H1 (cell line): Measurements from ENCODE around the gene NUB1. TPM values are rescaled to one million over a fixed set of nuclear protein-coding genes. Genes with fewer than 3 reads are reported as not detected.

ENCODE experiments used
- CTCF ChIA-PET: fragments of 300-600 bp; sonication (Branson Sonifier 250); formaldehyde crosslinking; loops from one replicate; lab custom pipeline; 2021; ENCODE audit not compliant: partially characterized antibody; lab: Charles Lee
- POLR2A ChIA-PET: fragments of 300-600 bp; sonication (Branson Sonifier 250); formaldehyde crosslinking; loops from one replicate; lab custom pipeline; 2021; ENCODE audit warnings: inconsistent platforms; ENCODE audit not compliant: partially characterized antibody; lab: Charles Lee
- DNase-seq, 2 experiments: peaks; one replicate each; pipeline versions ENCODE4 v3.0.0 to v3.0.0-alpha.2; 2010 to 2022; ENCODE audit warnings: low spot score in 2 of 2, low read depth in 1 of 2, mixed read lengths in 1 of 2
- FAIRE-seq: peaks from 2 replicates; lab custom pipeline; 2011; peaks lifted over from hg19 to GRCh38; lab: Jason Lieb, UNC
- H2AFZ ChIP-seq: 2 replicates; pipeline ENCODE4 v1.8.1; 2012; ENCODE audit warnings: low read length, inconsistent platforms
- H2AK5ac ChIP-seq: 2 replicates; pipeline ENCODE4 v1.6.1; 2013; ENCODE audit warnings: low read depth, low read length
- H2BK120ac ChIP-seq: replicated peaks from 2 replicates; pipeline ENCODE3; 2013; ENCODE audit warnings: low read depth, low read length, inconsistent platforms
- H2BK12ac ChIP-seq: 2 replicates; pipeline ENCODE4 v1.6.1; 2013; ENCODE audit warnings: low read depth, low read length
- H2BK15ac ChIP-seq: 2 replicates; pipeline ENCODE4 v1.6.1; 2013; ENCODE audit warnings: low read length
- H2BK20ac ChIP-seq: 2 replicates; pipeline ENCODE4 v1.6.1; 2013; ENCODE audit warnings: low read length
- H2BK5ac ChIP-seq: 2 replicates; pipeline ENCODE4 v1.6.1; 2013; ENCODE audit warnings: low read depth, low read length
- H3K14ac ChIP-seq: 2 replicates; pipeline ENCODE4 v1.6.1; 2013; ENCODE audit warnings: inconsistent platforms; ENCODE audit not compliant: insufficient read length
- H3K18ac ChIP-seq: 2 replicates; pipeline ENCODE4 v1.6.1; 2013; ENCODE audit warnings: low read length; ENCODE audit errors: extremely low read depth
- H3K23ac ChIP-seq: 2 replicates; pipeline ENCODE4 v1.6.1; 2013; ENCODE audit warnings: inconsistent platforms; ENCODE audit not compliant: insufficient read length
- H3K23me2 ChIP-seq: 2 replicates; pipeline ENCODE4 v1.6.1; 2013; ENCODE audit warnings: low read depth, low read length
- H3K27ac ChIP-seq: 2 replicates; pipeline ENCODE4 v1.6.1; 2011; ENCODE audit warnings: low read depth, low read length, inconsistent platforms
- H3K27me3 ChIP-seq, 4 experiments: replicated peaks in 1 of 4; 1 replicate in 1 of 4; 2 replicates in 3 of 4; pipeline versions ENCODE4 v1.6.1 to v1.8.1; 2011 to 2013; ENCODE audit warnings: low read length in 3 of 4, mild to moderate bottlenecking in 3 of 4, inconsistent platforms in 2 of 4, mixed read lengths in 2 of 4, moderate library complexity in 1 of 4; ENCODE audit not compliant: control insufficient read depth in 3 of 4, insufficient read depth in 3 of 4; ENCODE audit errors: extremely low read depth in 1 of 4
- H3K36me3 ChIP-seq, 4 experiments: 2 replicates each; pipeline versions ENCODE4 v1.6.1 to v1.8.1; 2011 to 2013; ENCODE audit warnings: mild to moderate bottlenecking in 4 of 4, low read length in 3 of 4, moderate library complexity in 2 of 4, control low read depth in 1 of 4, inconsistent platforms in 1 of 4; ENCODE audit not compliant: insufficient read depth in 4 of 4, control insufficient read depth in 2 of 4
- H3K4ac ChIP-seq: replicated peaks from 2 replicates; pipeline ENCODE3; 2013; ENCODE audit warnings: low read length, low read depth, mixed read lengths, inconsistent platforms; ENCODE audit not compliant: insufficient read length
- H3K4me1 ChIP-seq, 4 experiments: replicated peaks in 1 of 4; 1 replicate in 1 of 4; 2 replicates in 3 of 4; pipeline versions ENCODE4 v1.6.1 to v1.8.1; 2011 to 2013; ENCODE audit warnings: low read length in 3 of 4, inconsistent platforms in 2 of 4, mixed read lengths in 1 of 4; ENCODE audit not compliant: insufficient read depth in 4 of 4, control insufficient read depth in 3 of 4
- H3K4me2 ChIP-seq, 2 experiments: 2 replicates each; pipeline versions ENCODE4 v1.6.1 to v1.8.1; 2011 to 2013; ENCODE audit warnings: low read depth in 2 of 2, low read length in 2 of 2, control low read depth in 1 of 2, inconsistent platforms in 1 of 2, mild to moderate bottlenecking in 1 of 2; ENCODE audit not compliant: insufficient read depth in 1 of 2
- H3K4me3 ChIP-seq, 4 experiments: fragments of 200-600, 300-600 bp in 1 of 4; sonication (generic), shearing (Covaris generic), sonication (Bioruptor Twin) in 1 of 4; 2 replicates each; pipeline versions ENCODE4 v1.5.1 to v1.8.1; 2011 to 2016; ENCODE audit warnings: low read length in 4 of 4, low read depth in 3 of 4, control low read depth in 2 of 4, inconsistent platforms in 2 of 4, mild to moderate bottlenecking in 2 of 4, mixed read lengths in 1 of 4, moderate library complexity in 1 of 4; ENCODE audit not compliant: insufficient read depth in 2 of 4; ENCODE audit errors: extremely low read depth in 1 of 4
- H3K56ac ChIP-seq: replicated peaks from 2 replicates; pipeline ENCODE3; 2013; ENCODE audit warnings: low read depth, mild to moderate bottlenecking, mixed read lengths, low read length, inconsistent platforms; ENCODE audit not compliant: insufficient read length
- H3K79me1 ChIP-seq: 2 replicates; pipeline ENCODE4 v1.6.1; 2013; ENCODE audit warnings: low read depth, low read length, control low read depth
- H3K79me2 ChIP-seq, 2 experiments: 2 replicates each; pipeline versions ENCODE4 v1.6.1 to v1.8.1; 2012 to 2013; ENCODE audit warnings: low read length in 2 of 2, mild to moderate bottlenecking in 2 of 2, inconsistent platforms in 1 of 2; ENCODE audit not compliant: insufficient read depth in 2 of 2, control insufficient read depth in 1 of 2
- H3K9ac ChIP-seq, 4 experiments: replicated peaks in 1 of 4; 1 replicate in 1 of 4; 2 replicates in 3 of 4; pipeline versions ENCODE4 v1.6.1 to v1.8.1; 2011 to 2013; ENCODE audit warnings: low read depth in 3 of 4, low read length in 3 of 4, control low read depth in 2 of 4, mild to moderate bottlenecking in 2 of 4, moderate library complexity in 2 of 4, inconsistent platforms in 1 of 4; ENCODE audit errors: extremely low read depth in 1 of 4
- H3K9me3 ChIP-seq, 2 experiments: 2 replicates each; pipeline versions ENCODE4 v1.6.1 to v1.8.1; 2012 to 2013; ENCODE audit warnings: mild to moderate bottlenecking in 2 of 2, moderate library complexity in 2 of 2, control low read depth in 1 of 2, inconsistent platforms in 1 of 2, low read depth in 1 of 2, low read length in 1 of 2, mixed read lengths in 1 of 2; ENCODE audit not compliant: insufficient read depth in 2 of 2
- H4K20me1 ChIP-seq, 2 experiments: replicated peaks in 1 of 2; 2 replicates each; pipeline versions ENCODE3 to v1.8.1; 2011 to 2013; ENCODE audit warnings: inconsistent platforms in 2 of 2, low read length in 2 of 2, mild to moderate bottlenecking in 1 of 2; ENCODE audit not compliant: insufficient read depth in 2 of 2, control insufficient read depth in 1 of 2
- H4K5ac ChIP-seq: 2 replicates; pipeline ENCODE4 v1.6.1; 2013; ENCODE audit warnings: low read length, low read depth, mixed read lengths, inconsistent platforms; ENCODE audit not compliant: insufficient read length
- H4K8ac ChIP-seq: 2 replicates; pipeline ENCODE4 v1.8.0; 2013; ENCODE audit warnings: mild to moderate bottlenecking, moderate library complexity, low read length, inconsistent platforms; ENCODE audit not compliant: insufficient read depth; ENCODE audit errors: extremely low read depth
- H4K91ac ChIP-seq: replicated peaks from 2 replicates; pipeline ENCODE3; 2013; ENCODE audit warnings: low read length, mixed read lengths, inconsistent platforms; ENCODE audit not compliant: insufficient read length
- BACH1 ChIP-seq: IDR thresholded peaks from 2 replicates; pipeline ENCODE4 v1.6.1; 2012; ENCODE audit warnings: low read length, improper control_type of control experiment
- EZH2 ChIP-seq: fragments of 200-600 bp; sonication (generic); IDR thresholded peaks from 2 replicates; pipeline ENCODE4 v1.7.1; 2012; ENCODE audit warnings: low read depth, mild to moderate bottlenecking, moderate library complexity, low read length, inconsistent platforms; ENCODE audit not compliant: severe bottlenecking
- GABPA ChIP-seq: IDR thresholded peaks from 2 replicates; pipeline ENCODE4 v1.6.1; 2011; ENCODE audit warnings: mild to moderate bottlenecking, low read length, moderate library complexity, borderline replicate concordance; ENCODE audit not compliant: insufficient read depth
- GTF2F1 ChIP-seq: IDR thresholded peaks from 2 replicates; pipeline ENCODE4 v1.6.1; 2012; ENCODE audit warnings: low read depth, low read length, improper control_type of control experiment, borderline replicate concordance
- JUN ChIP-seq: IDR thresholded peaks from 2 replicates; pipeline ENCODE4 v1.6.1; 2011; ENCODE audit warnings: low read depth, mild to moderate bottlenecking, improper control_type of control experiment, low read length
- KDM1A ChIP-seq: fragments of 200-600, 300-600 bp; sonication (generic); IDR thresholded peaks from 2 replicates; pipeline ENCODE4 v1.7.1; 2016; ENCODE audit warnings: mild to moderate bottlenecking, low read length, borderline replicate concordance
- NANOG ChIP-seq: IDR thresholded peaks from 2 replicates; pipeline ENCODE4 v1.6.1; 2011; ENCODE audit warnings: low read length, low read depth, mild to moderate bottlenecking, inconsistent platforms; ENCODE audit not compliant: insufficient read depth, poor library complexity, severe bottlenecking
- RAD21 ChIP-seq, 2 experiments: IDR thresholded peaks in 1 of 2; conservative IDR thresholded peaks in 1 of 2; 2 replicates each; pipeline ENCODE4 v1.6.1; 2011; ENCODE audit warnings: low read depth in 2 of 2, low read length in 2 of 2, improper control_type of control experiment in 1 of 2, inconsistent platforms in 1 of 2, mild to moderate bottlenecking in 1 of 2, moderate library complexity in 1 of 2
- SAP30 ChIP-seq: fragments of 300-600 bp; sonication (generic); IDR thresholded peaks from 2 replicates; pipeline ENCODE4 v1.7.1; 2012; ENCODE audit warnings: low read length, moderate library complexity, mild to moderate bottlenecking, inconsistent platforms; ENCODE audit not compliant: insufficient read depth, insufficient replicate concordance
- SP2 ChIP-seq: IDR thresholded peaks from 2 replicates; pipeline ENCODE4 v1.6.1; 2012; ENCODE audit warnings: mild to moderate bottlenecking, low read length, inconsistent platforms
- SRF ChIP-seq: IDR thresholded peaks from 2 replicates; pipeline ENCODE4 v1.6.1; 2011; ENCODE audit warnings: mild to moderate bottlenecking, low read depth, low read length, moderate library complexity
- ZNF274 ChIP-seq: IDR thresholded peaks from 2 replicates; pipeline ENCODE4 v1.7.0; 2012; ENCODE audit warnings: low read length, borderline replicate concordance; ENCODE audit errors: extremely low read depth
- WGBS, 2 experiments: shearing (Covaris generic) in 1 of 2; methylation state at CpG; one replicate each; pipeline versions ENCODE4 v1.1.6 to v1.1.7; 2013 to 2015; ENCODE audit warnings: low lambda C conversion rate in 2 of 2, mixed read lengths in 2 of 2, inconsistent platforms in 1 of 2, low coverage in 1 of 2, missing lambda C conversion rate in 1 of 2; ENCODE audit not compliant: insufficient replicate concordance in 2 of 2, insufficient coverage in 1 of 2, insufficient read length in 1 of 2; ENCODE audit errors: extremely low coverage in 1 of 2, missing lambda C conversion rate in 1 of 2; 5-methylcytosine and 5-hydroxymethylcytosine counted together
- polyA plus RNA-seq, 7 experiments: library from polyadenylated mRNA; depleted of rRNA in 3 of 7; stranded (reverse) in 5 of 7; unstranded in 2 of 7; fragments of >200 nt in 5 of 7; fragments of 200-250 nt in 2 of 7; gene quantifications; 1 replicate in 5 of 7; 2 replicates in 1 of 7; 4 replicates in 1 of 7; pipeline versions ENCODE4 v1.2.1 to v1.2.3, GENCODE V29; 2011 to 2013; ENCODE audit warnings: missing spikeins in 2 of 7, mixed read lengths in 2 of 7
- total RNA-seq: library from RNA; stranded (reverse); fragmentation: NEBNext Ultra II Directional; extraction: Animal tissue kit (Norgen Biotek cat#: 25700); gene quantifications from 2 replicates; pipeline ENCODE4 v1.2.1, GENCODE V29; 2021

NUB1 gene
- total and polyA plus RNA-seq, 2 of the 8 experiments (the other 6 are each of a cell fraction or from before 2014, with no cell fraction given): 22.1 to 43.5 TPM

DNA sequence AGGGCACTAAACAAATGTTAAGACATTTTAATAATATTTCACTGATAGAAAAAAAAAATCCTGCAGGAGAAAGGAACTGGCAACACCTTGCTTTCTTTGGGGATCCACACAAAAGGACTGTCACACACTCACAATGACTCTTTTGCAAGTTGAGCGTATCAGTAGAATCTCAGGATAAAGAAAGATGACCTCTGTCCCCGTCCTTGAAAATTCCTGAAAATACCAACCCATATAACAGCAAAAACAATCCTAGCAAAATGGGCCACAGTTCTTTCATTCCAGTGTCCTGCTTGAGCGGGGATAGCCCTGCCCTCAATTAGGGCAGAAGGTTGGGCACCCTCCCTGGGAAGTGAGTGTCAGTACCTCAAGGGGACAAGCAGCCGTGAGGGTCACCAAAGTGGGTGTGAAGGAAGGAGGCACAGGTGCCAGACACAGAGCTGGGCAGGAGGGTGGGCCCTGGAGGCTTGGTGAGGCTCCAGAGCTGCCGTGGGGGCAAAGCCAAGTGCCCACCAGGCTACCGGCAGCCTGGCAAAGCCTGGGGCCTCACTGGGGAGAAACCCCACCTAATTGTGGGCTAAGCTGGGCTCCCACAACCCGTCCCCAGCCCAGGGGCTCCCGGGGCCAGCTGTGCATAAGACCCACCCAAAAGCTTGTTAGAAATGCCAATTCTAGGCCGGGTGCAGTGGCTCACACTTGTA, 65.4 kb downstream of the NUB1 start:
- Histone ChIP-seq H2BK120ac (no peak overlapping the region), H2BK5ac (no peak overlapping the region), H3K36me3 (no peaks in the 10 kb centered on the region; a peak in 1 of 8 replicates), H3K9me3 (no peaks in the 10 kb centered on the region), H2BK12ac (no peak overlapping the region), H3K27ac (no peak overlapping the region), H3K9ac (no peak overlapping the region), H3K4ac (no peak overlapping the region), H3K18ac (no peak overlapping the region), H4K5ac (no peak overlapping the region), H3K23ac (no peak overlapping the region), H4K91ac (no peak overlapping the region), H3K4me3 (no peak overlapping the region), H4K8ac (no peak overlapping the region), H3K79me2 (no peaks in the 10 kb centered on the region), H2BK20ac (no peak overlapping the region), H2BK15ac (no peak overlapping the region), H3K4me1 (peaks cover 0 to 22% (median 16%) of the 10 kb centered on the region in 4 experiments; a peak in 6 of 7 replicates), H2AFZ (no peak overlapping the region), H3K56ac (no peak overlapping the region), H3K14ac (no peak overlapping the region), H2AK5ac (no peak overlapping the region), H3K27me3 (peaks cover 0 to 22% (median 14%) of the 10 kb centered on the region in 4 experiments; a peak in 4 of 7 replicates), H3K4me2 (no peak overlapping the region), H3K79me1 (no peaks in the 10 kb centered on the region; the same call in 1 of the 2 replicates), H4K20me1 (peaks cover 0 to 2% of the 10 kb centered on the region in 2 experiments), H3K23me2 (peaks cover 21% of the 10 kb centered on the region)
- ChIA-PET POLR2A (no interaction called here), CTCF (interaction anchor here (1.1 to 2.7 kb wide), 3 partner anchors 39 to 41 kb away, joined by 3 to 15 read pairs (median 4); no protein-coding TSS in a partner anchor)
- DNase-seq: no peak
- WGBS, 2 experiments: 94% methylated on average over 9 of the region's 9 CpGs; no CpG with 5 or more reads in 1 of the 2 experiments
- FAIRE-seq: no peak
- TF ChIP-seq GABPA (no peak), RAD21 (IDR thresholded peaks at IDR 0.05 in 1 of 2, conservative IDR thresholded peaks at IDR 0.05 in 1 of 2; ENCODE audit: low read depth in 2 of 2, low read length in 2 of 2) (no peak), KDM1A (no peak), GTF2F1 (no peak), SRF (no peak), SP2 (no peak), JUN (no peak), NANOG (no peak), ZNF274 (no peak), BACH1 (no peak), SAP30 (no peak), EZH2 (no peak)
